Measurements from ENCODE around the gene OGT.
A peak's percentile ranks its signal among the peaks of the same experiment; 100 is the strongest.
"Not testable (repeated sequence)": the region's sequence is repeated elsewhere in the genome, so short reads cannot be mapped to it uniquely, and the experiment has no call there.

OGT gene

DNA sequence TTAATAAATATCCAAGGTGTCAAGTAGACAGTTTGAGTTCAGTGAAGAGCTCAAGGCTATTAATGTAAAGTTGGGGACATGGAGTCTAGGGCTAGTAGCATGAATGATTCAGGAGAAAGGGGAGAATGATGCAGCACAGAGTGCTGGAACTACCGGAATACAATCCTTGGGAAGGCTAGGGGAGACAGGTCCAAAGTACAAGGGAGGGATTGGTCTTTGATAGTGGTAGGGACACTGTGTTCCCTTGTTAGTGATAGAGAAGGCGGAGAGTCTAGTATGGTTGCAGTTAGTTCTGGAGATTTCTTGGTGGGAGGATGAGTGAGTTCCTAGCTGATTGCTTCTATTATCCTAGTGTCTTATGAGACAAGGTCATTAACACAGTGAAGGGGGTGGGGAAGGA, 54.0 kb downstream of the OGT start:
- DNase-seq (ENCODE audit: low read depth) = no peak

DNA sequence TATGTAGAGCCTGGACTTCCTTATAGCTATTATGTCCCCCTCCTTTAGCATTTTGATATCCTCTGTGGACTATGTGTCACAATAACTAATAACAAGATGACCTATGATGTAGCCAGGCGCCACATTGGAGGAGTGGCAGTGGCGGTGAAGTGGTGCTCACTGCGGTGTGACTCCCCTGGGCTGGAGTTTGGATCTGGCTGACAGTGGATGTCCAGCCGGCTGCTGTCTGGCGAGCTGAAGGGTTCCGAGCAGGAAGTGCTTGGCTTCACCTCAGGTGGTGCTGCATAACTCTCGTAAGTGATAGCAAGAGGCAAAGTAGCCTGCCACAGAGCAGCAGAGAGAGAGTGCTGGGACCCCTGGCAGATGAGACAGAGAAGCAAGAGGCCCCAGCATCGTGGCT, 60.3 kb downstream of the OGT start:
- not testable (repeated sequence) for DNase-seq (ENCODE audit: low read depth)

DNA sequence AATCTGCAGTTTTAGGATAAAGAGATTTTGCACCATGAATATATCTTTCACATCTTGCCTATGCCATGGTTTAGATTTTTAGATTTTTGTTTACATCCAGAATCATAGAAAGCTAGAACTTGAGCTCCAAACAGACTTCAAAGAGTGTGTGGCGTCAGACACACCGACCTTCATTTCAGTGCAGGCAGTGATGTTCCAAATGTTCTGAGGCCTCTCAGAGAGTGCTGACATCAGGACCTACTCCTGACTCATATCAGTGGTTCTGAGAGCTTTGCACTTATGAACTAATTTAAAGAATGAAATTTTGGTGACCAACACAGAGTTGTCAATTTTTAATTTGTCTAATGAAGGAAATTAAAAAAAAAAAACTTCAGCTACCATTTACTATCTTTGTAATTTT, 67.1 kb downstream of the OGT start:
- no peak for DNase-seq (ENCODE audit: low read depth)

DNA sequence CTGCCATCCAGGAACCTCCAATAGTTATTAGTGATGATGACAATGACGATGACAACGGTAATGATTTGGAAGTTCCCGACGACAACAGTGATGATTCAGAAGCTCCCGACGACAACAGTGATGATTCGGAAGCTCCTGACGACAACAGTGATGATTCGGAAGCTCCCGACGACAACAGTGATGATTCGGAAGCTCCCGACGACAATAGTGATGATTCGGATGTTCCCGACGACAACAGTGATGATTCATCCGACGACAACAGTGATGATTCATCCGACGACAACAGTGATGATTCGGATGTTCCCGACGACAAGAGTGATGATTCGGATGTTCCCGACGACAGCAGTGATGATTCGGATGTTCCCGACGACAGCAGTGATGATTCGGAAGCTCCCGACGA, 70.7 kb downstream of the OGT start:
- no peak for DNase-seq (ENCODE audit: low read depth)

DNA sequence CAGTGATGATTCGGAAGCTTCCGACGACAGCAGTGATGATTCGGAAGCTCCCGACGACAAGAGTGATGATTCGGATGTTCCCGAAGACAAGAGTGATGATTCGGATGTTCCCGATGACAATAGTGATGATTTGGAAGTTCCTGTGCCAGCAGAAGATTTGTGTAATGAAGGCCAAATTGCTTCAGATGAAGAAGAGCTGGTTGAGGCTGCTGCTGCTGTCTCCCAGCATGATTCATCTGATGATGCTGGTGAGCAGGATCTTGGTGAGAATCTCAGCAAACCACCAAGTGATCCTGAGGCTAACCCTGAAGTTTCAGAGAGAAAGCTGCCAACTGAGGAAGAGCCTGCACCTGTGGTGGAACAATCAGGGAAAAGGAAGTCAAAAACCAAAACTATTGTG, 71.2 kb downstream of the OGT start:
- DNase-seq (ENCODE audit: low read depth) = peak; percentile 27

DNA sequence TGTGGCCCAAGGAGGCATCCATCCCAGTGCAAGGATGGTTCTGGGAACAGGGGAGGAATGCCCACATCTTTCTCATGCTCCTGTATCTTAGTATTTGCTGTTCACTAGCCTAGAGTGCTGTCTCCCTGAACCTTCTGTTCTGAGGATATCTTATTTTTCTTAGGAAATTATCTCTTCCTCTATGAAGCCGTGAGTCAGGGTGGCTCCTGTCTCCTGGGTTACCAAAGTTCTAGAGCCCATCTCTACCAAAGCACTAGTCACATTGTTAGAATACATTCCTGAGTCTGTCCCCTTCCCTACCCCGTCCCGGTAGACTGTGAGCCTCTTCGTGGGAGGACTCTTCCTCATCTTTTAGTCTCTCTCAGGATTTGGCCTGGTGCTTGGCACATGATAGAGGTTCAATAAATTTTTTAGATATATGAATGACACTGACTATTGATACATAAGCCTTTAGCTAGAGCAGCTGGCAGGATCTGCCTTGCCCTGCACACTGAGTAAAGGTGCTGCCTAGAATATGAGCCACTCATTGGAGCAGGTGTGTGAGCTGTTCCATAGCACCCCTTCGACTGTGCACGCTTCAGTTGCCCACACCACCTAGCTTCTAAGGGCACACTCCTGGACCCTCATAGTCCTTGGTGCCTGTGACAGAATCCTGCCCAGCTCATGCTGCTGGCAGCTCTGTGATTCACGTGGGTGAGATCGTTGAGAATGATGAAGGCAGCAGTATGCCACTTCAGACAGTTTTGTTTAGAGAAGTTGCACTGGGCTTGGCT, 72.1 kb downstream of the OGT start:
- no peak for DNase-seq (ENCODE audit: low read depth)

DNA sequence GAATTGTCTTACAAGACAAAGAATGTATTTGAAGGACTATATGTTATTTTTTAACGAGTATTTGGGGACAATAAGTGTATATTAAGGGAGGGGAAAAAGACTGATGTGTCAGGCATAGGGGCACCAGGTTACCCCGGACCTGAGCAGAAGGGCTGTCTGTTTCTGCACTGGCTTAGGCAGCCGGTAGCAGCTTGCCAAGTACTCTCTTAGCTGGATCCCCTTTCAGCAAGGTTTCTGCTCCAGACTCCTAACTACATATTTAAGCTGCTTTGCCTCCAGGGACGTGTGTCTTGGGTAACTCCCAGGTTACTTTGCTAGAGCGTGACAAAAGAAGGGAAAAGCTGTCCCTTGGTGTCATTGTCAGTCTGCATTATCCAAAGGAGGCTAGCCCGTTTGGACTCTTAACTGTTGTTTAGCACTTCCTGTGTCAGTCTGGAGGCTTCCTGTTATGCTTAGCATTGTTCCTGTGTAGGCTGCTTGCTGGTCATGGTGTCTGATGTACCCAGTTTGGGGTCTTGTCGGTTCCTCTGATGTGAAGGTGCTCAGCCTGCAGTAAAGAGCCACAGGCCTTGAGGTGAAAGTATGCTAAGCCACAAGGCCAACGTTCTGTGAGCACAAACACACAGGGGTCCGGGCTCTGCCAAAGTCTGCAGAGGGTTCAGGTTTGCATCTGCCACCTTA, 73.8 kb downstream of the OGT start:
- DNase-seq (ENCODE audit: low read depth) = no peak

DNA sequence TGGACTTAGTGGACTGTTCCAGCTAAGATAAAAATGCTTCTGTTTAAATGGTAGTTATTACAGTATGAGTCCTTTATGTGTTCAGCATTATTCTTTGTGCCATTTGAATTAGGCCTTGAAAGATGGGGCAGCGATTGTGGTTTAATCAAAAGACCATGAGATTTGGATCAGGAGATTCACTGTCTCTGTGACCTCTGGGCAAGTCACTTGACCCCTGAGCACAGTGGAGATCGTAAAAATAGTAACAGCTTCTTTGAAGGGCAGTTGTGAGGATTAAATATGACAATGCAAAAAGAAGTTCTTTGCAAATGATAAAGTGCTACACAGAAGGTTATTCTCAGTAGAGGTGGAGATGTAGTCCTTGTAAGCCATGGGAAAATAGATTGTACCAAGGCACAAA, 74.6 kb downstream of the OGT start:
- no peak for DNase-seq (ENCODE audit: low read depth)

DNA sequence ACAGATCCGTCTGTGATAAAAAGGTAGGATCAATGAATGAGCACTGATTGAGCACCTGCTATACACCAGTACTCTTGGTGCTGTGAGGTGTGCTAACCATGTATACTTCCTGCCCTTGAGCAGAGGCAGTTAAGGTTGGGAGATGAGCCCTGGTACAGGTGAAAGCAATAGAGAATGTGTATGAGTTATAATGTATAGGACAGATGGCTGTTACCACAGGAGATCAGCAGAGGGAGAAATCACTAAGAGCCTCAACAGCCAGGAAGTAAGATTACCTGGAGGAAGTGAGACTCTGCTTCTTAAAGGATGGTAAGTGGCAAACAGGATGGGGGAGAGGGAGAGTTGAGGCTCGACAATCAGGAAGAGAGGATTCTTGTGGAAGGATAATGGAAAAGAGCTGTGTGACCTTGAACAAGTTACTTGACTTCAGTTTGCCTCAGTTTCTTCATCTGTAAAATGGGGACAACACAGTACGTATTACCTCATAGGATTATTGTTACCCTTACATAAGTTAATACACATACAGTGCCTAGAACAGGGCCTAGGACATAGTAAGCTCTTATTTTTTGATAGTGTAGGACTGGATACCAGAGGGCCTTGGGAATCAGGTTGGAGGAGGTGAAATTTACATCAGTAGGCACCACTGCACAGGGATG, 76.3 kb downstream of the OGT start:
- DNase-seq (ENCODE audit: low read depth) = no peak

DNA sequence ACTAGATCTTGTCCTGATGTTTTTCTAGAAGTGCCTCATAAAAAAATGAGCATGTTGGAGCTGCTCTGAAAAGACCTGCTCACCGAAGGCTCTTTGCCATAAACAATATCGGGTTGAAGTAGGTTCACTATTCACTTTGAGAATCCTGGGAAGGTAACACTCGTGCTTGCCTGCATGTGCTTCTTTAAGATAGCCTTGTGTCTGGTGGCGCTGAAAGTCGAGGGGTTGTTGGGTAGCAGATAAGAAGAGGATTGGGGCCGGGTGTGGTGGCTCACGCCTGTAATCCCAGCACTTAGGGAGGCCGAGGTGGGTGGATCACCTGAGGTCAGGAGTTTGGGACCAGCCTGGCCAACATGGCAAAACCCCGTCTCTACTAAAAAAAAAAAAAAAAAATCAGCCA, 78.8 kb downstream of the OGT start:
- not testable (repeated sequence) for DNase-seq (ENCODE audit: low read depth)

DNA sequence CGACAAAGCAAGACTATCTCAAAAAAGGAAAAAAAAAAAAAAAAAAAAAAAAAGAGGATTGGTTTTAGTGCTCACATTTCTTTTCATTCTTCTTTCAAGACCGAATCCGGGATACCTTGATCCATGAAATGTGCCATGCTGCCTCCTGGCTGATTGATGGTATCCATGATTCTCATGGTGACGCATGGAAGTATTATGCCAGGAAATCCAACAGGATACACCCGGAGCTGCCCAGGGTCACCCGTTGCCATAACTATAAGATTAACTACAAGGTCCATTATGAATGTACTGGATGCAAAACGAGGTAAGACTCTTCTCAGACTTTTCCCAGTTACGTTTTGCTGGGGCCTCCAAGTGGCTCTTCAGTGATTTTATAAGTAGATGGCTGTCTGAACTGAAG, 79.4 kb downstream of the OGT start:
- no peak for DNase-seq (ENCODE audit: low read depth)

DNA sequence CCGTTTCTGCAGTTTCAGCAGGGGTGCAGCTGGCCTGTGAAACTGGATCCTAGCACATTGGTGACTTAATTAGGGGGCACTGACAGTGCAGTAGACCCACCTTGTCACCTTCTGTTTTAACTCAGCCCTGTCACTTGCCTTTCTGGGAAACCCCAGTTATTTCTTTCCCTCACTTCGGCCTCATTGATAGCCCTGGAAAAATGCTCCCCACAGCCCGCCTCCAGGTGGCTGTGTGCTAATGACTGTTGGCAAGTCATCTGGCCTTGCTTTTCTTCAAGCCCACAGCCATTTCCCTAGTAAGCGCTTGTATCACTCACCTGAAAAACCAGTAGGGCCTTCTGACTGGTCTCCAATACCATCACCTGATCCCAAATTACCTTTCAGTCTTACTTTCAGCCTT, 82.2 kb downstream of the OGT start:
- DNase-seq (ENCODE audit: low read depth) = no peak

DNA sequence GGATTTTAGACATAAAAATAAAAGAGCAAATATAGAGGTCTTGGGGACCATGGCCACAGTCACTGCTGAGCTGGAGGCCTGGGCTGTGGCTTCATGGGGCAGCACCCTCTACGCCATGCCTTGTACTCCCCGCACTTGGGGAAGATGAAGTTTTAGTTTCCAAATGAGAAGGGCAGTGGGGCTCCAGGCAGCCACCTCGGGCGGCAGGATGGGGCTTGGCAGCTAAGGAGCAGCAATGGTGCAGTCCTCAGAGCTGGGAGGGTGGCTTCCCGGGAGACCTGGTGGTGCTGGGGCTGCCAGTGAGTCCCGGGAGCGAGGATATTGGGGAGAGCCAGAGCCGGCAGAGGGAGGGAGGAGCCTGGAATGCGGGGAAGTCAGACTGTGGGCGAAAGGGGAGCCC, 83.0 kb downstream of the OGT start:
- DNase-seq (ENCODE audit: low read depth) = no peak

DNA sequence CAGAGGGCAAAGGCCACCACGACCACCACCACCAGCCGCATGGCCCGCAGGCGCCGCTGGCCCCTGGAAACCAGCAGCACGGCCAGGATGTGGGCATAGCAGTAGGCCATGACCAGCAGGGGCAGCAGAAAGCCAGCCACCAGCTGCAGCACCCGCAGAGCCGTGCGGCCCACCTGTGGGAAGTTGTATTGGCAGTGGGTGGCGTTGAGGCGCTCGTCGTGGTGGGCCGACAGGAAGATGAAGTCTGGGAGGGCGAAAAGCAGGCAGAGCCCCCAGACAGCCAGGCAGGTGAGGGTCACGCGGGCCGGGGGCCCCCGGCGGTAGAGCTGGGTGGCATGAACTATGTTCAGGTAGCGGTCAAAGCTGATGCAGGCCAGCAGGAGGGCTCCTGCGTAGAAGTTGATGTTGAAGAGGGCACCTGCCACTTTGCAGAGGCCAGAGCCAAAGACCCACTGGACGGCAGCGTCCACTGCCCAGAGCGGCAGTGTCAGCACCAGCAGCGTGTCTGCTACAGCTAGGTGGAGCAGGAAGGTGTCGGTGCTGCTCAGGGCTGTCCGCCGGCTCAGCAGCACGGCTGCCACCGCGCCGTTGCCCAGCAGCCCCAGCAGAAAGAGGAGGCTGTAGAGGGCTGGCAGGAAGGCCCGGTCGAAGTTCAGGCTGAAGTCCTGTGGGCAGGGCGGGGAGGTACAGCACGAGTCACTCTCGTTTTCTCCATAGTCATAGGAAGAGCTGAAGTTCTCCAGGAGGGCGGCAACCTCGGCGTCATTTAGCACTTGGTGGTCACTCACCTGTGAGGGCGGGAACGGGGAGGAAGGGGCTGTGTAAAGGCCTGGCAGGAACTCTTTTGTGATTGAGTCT, 84.0 kb downstream of the OGT start:
- no peak for DNase-seq (ENCODE audit: low read depth)

DNA sequence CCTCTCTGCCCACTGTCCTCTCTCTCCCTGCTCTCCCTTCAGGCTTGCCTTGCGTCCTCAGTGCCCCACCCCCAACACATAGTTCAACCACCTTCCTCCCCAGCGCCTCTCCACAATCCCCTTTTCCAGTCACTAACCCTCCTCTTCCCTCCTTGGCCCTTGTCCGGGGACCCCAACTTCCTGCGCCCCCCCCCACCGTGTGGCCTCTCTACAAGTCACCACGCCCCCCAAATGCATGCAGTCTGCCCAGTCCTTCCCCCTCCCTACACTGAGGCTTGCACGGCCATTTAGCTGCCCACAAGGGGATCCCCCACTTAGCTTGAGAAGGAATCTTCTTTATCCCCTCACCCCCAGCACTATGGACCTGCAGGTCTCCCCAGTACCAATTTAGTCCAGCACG, 84.8 kb downstream of the OGT start:
- no peak for DNase-seq (ENCODE audit: low read depth)

DNA sequence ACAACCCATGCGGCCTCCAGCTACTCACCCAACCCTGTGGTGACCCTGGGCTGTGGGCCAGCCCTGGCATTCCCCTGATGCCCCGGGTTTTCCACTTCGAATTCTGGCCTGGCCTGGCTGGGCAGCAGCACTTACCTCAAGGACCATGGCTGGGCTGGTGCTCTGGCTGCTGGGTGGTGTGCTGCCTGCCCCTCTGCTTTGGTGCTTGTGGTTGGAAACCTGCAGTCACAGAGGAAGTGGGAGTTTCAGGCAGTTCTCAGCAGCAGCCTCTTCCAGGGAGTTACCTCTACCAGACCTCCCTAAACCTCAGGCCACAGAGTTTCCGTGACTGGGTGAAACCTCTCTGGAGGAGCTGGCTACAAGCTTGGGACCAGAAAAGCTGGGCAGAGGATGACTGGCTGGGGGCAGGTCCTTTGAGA, 85.4 kb downstream of the OGT start, which contains the start of gene CXCR3:
TSS of gene CXCR3 (minus strand) at position 209 of the 419 bp plus-strand sequence. CDS start at position 147, 62 bp downstream.
- peak; percentile 48 for DNase-seq (ENCODE audit: low read depth)

DNA sequence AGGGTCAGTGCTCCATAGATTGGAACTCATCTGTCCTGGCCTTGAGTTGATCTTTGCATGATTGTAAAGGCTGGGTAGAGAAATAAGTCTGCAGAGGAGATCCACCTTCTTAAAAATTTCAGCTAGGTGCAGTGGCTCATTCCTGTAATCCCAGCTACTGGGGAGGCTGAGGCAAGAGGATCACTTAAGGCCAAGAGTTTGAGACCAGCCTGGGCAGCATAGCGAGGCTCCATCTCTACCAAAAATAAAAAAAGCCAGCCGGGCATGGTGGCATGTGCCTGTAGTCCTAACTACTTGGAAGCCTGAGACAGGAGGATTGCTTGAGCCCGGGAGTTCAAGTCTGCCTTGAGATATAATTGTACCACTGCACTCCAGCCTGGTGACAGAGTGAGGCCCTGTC, 85.9 kb downstream of the OGT start:
- DNase-seq (ENCODE audit: low read depth) = no peak

DNA sequence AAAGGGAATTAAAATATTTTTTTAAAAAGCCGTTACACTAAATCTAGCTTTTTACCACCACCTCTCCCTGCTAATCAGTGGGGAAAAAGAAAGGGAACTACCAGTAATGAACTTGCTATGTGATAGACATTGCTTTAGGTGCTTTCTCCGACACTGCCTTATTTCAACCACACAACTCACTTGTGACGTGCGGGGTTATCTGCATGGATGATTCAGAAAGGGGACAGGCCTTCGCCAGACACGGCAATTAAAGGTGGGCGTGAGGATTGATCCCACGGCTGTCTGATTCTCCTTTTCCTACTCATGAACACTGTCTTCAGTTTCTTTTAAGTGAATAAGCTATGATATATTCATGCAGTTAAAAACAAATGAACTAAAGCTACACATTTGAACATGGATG, 86.3 kb downstream of the OGT start:
- no peak for DNase-seq (ENCODE audit: low read depth)

DNA sequence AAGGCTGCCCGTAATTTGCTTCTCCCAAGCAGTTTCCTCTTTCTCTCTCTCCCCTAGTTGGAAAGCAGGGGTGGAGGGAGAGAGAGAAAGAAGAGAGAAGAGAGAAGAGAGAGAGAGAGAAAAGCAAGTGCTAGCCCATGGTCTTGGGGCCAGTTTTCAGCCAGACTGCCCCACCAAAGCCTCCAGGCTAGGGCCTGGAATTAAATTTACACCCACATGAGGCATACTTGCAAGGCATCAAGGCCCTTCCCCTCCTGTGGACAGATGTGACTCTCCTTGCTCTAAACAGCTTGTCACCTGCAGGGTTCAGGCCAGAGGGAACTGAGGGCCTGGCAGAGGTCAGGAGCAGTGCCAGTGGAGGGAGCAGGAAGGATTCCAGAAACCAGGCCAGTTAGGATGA, 87.1 kb downstream of the OGT start:
- no peak for DNase-seq (ENCODE audit: low read depth)

DNA sequence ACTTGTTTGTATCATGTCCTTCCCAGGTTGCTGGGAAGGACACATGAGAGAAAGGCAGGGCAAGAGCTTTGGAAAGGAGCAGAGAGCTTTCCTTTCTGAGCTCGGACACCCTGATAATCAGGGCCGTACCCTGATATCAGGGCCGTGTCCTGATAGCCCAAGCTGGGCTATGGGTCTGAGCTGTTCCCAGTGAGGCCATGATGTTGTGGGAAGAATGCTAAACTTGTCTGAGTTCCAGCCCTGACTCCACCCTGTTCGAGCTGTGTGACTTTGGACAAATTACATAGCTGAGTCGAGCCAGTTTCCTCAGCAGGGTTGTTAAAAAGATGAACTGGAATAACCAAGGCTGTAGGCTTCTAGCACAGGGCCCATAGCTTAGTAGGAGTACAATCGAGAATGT, 88.7 kb downstream of the OGT start:
- no peak for DNase-seq (ENCODE audit: low read depth)

DNA sequence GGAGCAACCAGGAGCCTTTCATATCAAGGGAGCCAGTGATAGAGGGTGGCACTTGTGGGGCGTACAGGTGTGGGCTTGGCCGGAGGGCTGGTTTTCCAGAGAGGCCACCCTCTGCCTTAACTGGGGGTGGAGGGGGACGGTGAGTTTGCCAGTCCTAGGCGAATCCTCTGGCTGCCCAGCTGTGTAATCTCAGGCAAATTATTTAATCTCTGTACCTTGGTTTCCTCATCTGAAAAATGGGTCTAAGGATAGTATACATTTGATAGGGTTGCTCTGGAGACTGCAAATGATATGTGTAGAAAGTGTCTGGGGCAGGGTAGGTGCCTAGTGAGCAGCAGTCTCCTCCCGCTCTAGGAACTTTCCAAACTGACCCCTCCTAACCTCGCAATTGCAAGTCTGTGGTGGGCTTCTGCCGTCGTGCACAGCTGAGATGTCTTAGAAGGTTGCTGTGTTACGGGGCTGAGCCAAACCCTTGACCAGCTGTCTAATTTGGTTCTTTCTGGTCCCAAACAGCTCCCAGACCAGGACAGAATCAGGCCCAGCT, 89.2 kb downstream of the OGT start:
- no peak for DNase-seq (ENCODE audit: low read depth)

Measured in amniotic epithelial cell (primary cell).